ENCODE measurements around the gene HHIPL1.

GRCh38 chr14:99630202-99630601 lies 14.7 kb upstream of the HHIPL1 start:
- TF ChIP-seq, protein P1, sequence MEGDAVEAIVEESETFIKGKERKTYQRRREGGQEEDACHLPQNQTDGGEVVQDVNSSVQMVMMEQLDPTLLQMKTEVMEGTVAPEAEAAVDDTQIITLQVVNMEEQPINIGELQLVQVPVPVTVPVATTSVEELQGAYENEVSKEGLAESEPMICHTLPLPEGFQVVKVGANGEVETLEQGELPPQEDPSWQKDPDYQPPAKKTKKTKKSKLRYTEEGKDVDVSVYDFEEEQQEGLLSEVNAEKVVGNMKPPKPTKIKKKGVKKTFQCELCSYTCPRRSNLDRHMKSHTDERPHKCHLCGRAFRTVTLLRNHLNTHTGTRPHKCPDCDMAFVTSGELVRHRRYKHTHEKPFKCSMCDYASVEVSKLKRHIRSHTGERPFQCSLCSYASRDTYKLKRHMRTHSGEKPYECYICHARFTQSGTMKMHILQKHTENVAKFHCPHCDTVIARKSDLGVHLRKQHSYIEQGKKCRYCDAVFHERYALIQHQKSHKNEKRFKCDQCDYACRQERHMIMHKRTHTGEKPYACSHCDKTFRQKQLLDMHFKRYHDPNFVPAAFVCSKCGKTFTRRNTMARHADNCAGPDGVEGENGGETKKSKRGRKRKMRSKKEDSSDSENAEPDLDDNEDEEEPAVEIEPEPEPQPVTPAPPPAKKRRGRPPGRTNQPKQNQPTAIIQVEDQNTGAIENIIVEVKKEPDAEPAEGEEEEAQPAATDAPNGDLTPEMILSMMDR (IDR thresholded peaks at IDR 0.05), result no peak
- no peak for TF ChIP-seq EZH2 (IDR thresholded peaks at IDR 0.05)
- TF ChIP-seq EZH2phosphoT487 (IDR thresholded peaks at IDR 0.05), result no peak
